HCT116 (cell line): ENCODE data around the gene RHOBTB1.

ENCODE experiments used
- CEBPB ChIP-seq: IDR thresholded peaks from 2 replicates; pipeline ENCODE4 v1.6.1; 2012; ENCODE audit warnings: low read depth
- JUND ChIP-seq: IDR thresholded peaks from 2 replicates; pipeline ENCODE4 v1.6.1; 2012
- POLR2A ChIP-seq: IDR thresholded peaks from 2 replicates; pipeline ENCODE4 v1.7.0; 2011; ENCODE audit warnings: borderline replicate concordance; ENCODE audit not compliant: insufficient read depth, insufficient read length; ENCODE audit errors: extremely low read depth

- no peak for TF ChIP-seq POLR2A
- no peak for TF ChIP-seq CEBPB
- no peak for TF ChIP-seq JUND
Measured at GRCh38 chr10:60848126-60848525, 95.9 kb downstream of the RHOBTB1 start.
